ENCODE measurements around the gene MET. TPM values are rescaled to one million over a fixed set of nuclear protein-coding genes. Genes with fewer than 3 reads are reported as not detected.

The MET gene
- total RNA-seq, 2 donors from 2014 or later: 2.5 to 7.3 TPM

- Mint-ChIP-seq H3K4me3 (no peak overlapping the region), H3K36me3 (ENCODE audit: low read depth) (no peaks in the 10 kb centered on the region)
These were observed 165.6 kb downstream of the MET start for GRCh38 chr7:116837586-116837985.

GRCh38 chr7:116840256-116840655 lies 168.3 kb downstream of the MET start:
- no peak overlapping the region for H3K4me3 Mint-ChIP-seq
- peaks cover 22% of the 10 kb centered on the region for H3K27me3 ChIP-seq (ENCODE audit: control insufficient read depth, insufficient read depth, low read length, poor library complexity, severe bottlenecking)
- peaks cover 15% of the 10 kb centered on the region for H3K4me1 Mint-ChIP-seq
- no peak overlapping the region for H3K9ac ChIP-seq (ENCODE audit: extremely low read depth, low read length, poor library complexity, severe bottlenecking)
- 49% methylated on average over 5 of the region's 5 CpGs; no CpG with 5 or more reads in 1 of the 2 experiments for WGBS, 2 experiments (ENCODE audit: insufficient coverage in 1 of 2, insufficient read length in 1 of 2)
- no peak for TF ChIP-seq CTCF (conservative IDR thresholded peaks at IDR 0.05)
- H3K4me1 ChIP-seq (ENCODE audit: control insufficient read depth, insufficient read depth, low read length): no peaks in the 10 kb centered on the region
- H3K9me3 ChIP-seq (ENCODE audit: control insufficient read depth, low read length): no peaks in the 10 kb centered on the region
- no peaks in the 10 kb centered on the region for H3K9me3 Mint-ChIP-seq
- H3K27ac ChIP-seq (ENCODE audit: low read depth, low read length): no peak overlapping the region
- H3K36me3 Mint-ChIP-seq (ENCODE audit: low read depth): no peaks in the 10 kb centered on the region
- H3K4me3 ChIP-seq (ENCODE audit: low read length): peak overlapping the region; percentile 5
- no peak overlapping the region for H3K27ac Mint-ChIP-seq
- H3K36me3 ChIP-seq (ENCODE audit: control insufficient read depth, insufficient read depth, low read length): no peaks in the 10 kb centered on the region
- no peak for DNase-seq
- peaks cover 43% of the 10 kb centered on the region for H3K27me3 Mint-ChIP-seq (ENCODE audit: insufficient read depth)

More at GRCh38 chr7:116837586-116837985, 165.6 kb downstream of the MET start:
- H3K4me1 Mint-ChIP-seq: peaks cover 15% of the 10 kb centered on the region
- 90 to 100% methylated on average over 2 to 3 of the region's 3 CpGs for WGBS, 2 experiments (ENCODE audit: insufficient coverage in 1 of 2, insufficient read length in 1 of 2)
- H3K27ac ChIP-seq (ENCODE audit: low read depth, low read length): no peak overlapping the region
- H3K27ac Mint-ChIP-seq: no peak overlapping the region
- no peak for DNase-seq
- TF ChIP-seq CTCF (conservative IDR thresholded peaks at IDR 0.05): no peak
- peaks cover 19% of the 10 kb centered on the region for H3K27me3 ChIP-seq (ENCODE audit: control insufficient read depth, insufficient read depth, low read length, poor library complexity, severe bottlenecking)
- H3K4me1 ChIP-seq (ENCODE audit: control insufficient read depth, insufficient read depth, low read length): no peaks in the 10 kb centered on the region
- H3K9me3 ChIP-seq (ENCODE audit: control insufficient read depth, low read length): no peaks in the 10 kb centered on the region
- H3K9ac ChIP-seq (ENCODE audit: extremely low read depth, low read length, poor library complexity, severe bottlenecking): no peak overlapping the region
- no peaks in the 10 kb centered on the region for H3K9me3 Mint-ChIP-seq
- no peaks in the 10 kb centered on the region for H3K36me3 ChIP-seq (ENCODE audit: control insufficient read depth, insufficient read depth, low read length)
- H3K4me3 ChIP-seq (ENCODE audit: low read length): no peak overlapping the region
- peaks cover 33% of the 10 kb centered on the region for H3K27me3 Mint-ChIP-seq (ENCODE audit: insufficient read depth)

DNA sequence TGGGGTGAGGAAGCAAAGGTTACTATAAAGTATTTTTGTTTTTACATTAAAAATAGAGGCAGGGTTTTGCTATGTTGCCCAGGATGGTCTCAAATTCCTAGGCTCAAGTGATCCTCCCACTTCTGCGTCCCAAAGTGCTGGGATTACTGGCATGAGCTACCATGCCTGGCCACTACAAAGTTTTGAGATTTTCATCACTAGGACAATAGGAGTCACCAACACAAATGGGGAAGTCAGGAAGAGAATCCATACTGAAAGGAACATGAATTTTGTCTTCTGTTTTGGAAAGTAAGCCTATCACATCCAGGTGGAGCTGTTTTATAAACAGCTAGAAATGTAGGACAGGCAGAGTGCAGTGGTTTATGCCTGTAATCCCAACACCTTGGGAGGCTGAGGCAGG lies 170.4 kb downstream of the MET start:
- no peak overlapping the region for H3K9ac ChIP-seq (ENCODE audit: extremely low read depth, low read length, poor library complexity, severe bottlenecking)
- H3K9me3 ChIP-seq (ENCODE audit: control insufficient read depth, low read length): no peaks in the 10 kb centered on the region
- no peaks in the 10 kb centered on the region for H3K4me1 ChIP-seq (ENCODE audit: control insufficient read depth, insufficient read depth, low read length)
- peaks cover 22% of the 10 kb centered on the region for H3K27me3 ChIP-seq (ENCODE audit: control insufficient read depth, insufficient read depth, low read length, poor library complexity, severe bottlenecking)
- H3K4me3 ChIP-seq (ENCODE audit: low read length): no peak overlapping the region
- no peak for TF ChIP-seq CTCF (conservative IDR thresholded peaks at IDR 0.05)
- 86 to 94% methylated on average over 1 of the region's 1 CpG for WGBS, 2 experiments (ENCODE audit: insufficient coverage in 1 of 2, insufficient read length in 1 of 2)
- DNase-seq: no peak
- peaks cover 26% of the 10 kb centered on the region for H3K27me3 Mint-ChIP-seq (ENCODE audit: insufficient read depth)
- H3K36me3 Mint-ChIP-seq (ENCODE audit: low read depth): no peaks in the 10 kb centered on the region
- peaks cover 15% of the 10 kb centered on the region for H3K4me1 Mint-ChIP-seq
- H3K36me3 ChIP-seq (ENCODE audit: control insufficient read depth, insufficient read depth, low read length): no peaks in the 10 kb centered on the region
- no peak overlapping the region for H3K27ac ChIP-seq (ENCODE audit: low read depth, low read length)
- no peak overlapping the region for H3K4me3 Mint-ChIP-seq
- no peak overlapping the region for H3K27ac Mint-ChIP-seq
- H3K9me3 Mint-ChIP-seq: no peaks in the 10 kb centered on the region
